K562 (cell line): ENCODE results near the gene INSM1.

Source experiments
- ATF2 ChIP-seq: sonication (generic); formaldehyde crosslinking; IDR thresholded peaks from 2 replicates; pipeline ENCODE4 v1.8.1; 2022; ENCODE audit warnings: missing genetic modification reagents
- CTCF ChIP-seq, 3 experiments: IDR thresholded peaks in 2 of 3; conservative IDR thresholded peaks in 1 of 3; 2 replicates each; pipeline ENCODE4 v1.5.1; 2011 to 2012; ENCODE audit warnings: low read length in 3 of 3, mild to moderate bottlenecking in 3 of 3, control low read depth in 2 of 3, improper control_type of control experiment in 1 of 3, inconsistent platforms in 1 of 3, low read depth in 1 of 3, mixed read lengths in 1 of 3, moderate library complexity in 1 of 3; ENCODE audit not compliant: insufficient read depth in 2 of 3
- E2F1 ChIP-seq: sonication (generic); formaldehyde crosslinking; IDR thresholded peaks from 2 replicates; pipeline ENCODE4 v1.8.1; 2023; ENCODE audit warnings: mild to moderate bottlenecking, missing genetic modification reagents, moderate library complexity
- ETV5 ChIP-seq: sonication (generic); formaldehyde crosslinking; IDR thresholded peaks from 2 replicates; pipeline ENCODE4 v1.4.0; 2020; ENCODE audit warnings: low read depth, mild to moderate bottlenecking, missing genetic modification reagents
- EZH2 ChIP-seq: IDR thresholded peaks from 2 replicates; pipeline ENCODE4 v1.6.1; 2012; ENCODE audit warnings: low read depth, mild to moderate bottlenecking, inconsistent platforms, low read length, borderline replicate concordance
- GATA2 ChIP-seq: sonication (generic); formaldehyde crosslinking; IDR thresholded peaks from 2 replicates; pipeline ENCODE4 v1.4.0; 2020; ENCODE audit warnings: mild to moderate bottlenecking, missing genetic modification reagents
- HES1 ChIP-seq: fragments of 450-650 bp; IDR thresholded peaks from 2 replicates; pipeline ENCODE4 v1.6.1; 2016; ENCODE audit warnings: low read depth, mild to moderate bottlenecking, moderate library complexity
- NBN ChIP-seq: fragments of 450-650 bp; IDR thresholded peaks from 2 replicates; pipeline ENCODE4 v1.6.1; 2016; ENCODE audit warnings: low read depth, mild to moderate bottlenecking
- POLR2A ChIP-seq: fragments of 450-650 bp; conservative IDR thresholded peaks from 2 replicates; pipeline ENCODE4 v1.6.1; 2016
- PRPF4 ChIP-seq: fragments of 200-400 bp; formaldehyde crosslinking; IDR thresholded peaks from one replicate; pipeline ENCODE4 v1.6.1; 2017; ENCODE audit warnings: low read length, low read depth, mild to moderate bottlenecking; ENCODE audit not compliant: insufficient read depth, poor library complexity, severe bottlenecking
- SMARCE1 ChIP-seq: fragments of 450-650 bp; IDR thresholded peaks from 2 replicates; pipeline ENCODE4 v1.7.1; 2016; ENCODE audit warnings: mild to moderate bottlenecking
- TF ChIP-seq, protein P1 (sequence below), 3 experiments: fragments of 200-800 bp in 1 of 3; fragments of 250-450 bp in 1 of 3; fragments of 450-650 bp in 1 of 3; sonication (Bioruptor Pico) in 1 of 3; sonication (Bioruptor generic) in 1 of 3; formaldehyde crosslinking in 1 of 3; IDR thresholded peaks; 2 replicates each; pipeline versions ENCODE4 v1.6.1 to v1.8.0; 2016 to 2022; ENCODE audit warnings: mild to moderate bottlenecking in 2 of 3, missing genetic modification characterization in 2 of 3, missing compliant biosample characterization in 1 of 3, moderate library complexity in 1 of 3
- TF ChIP-seq, protein P2 (sequence below): fragments of 450-650 bp; IDR thresholded peaks from 2 replicates; pipeline ENCODE4 v1.6.1; 2016; ENCODE audit warnings: missing biosample characterization, missing genetic modification characterization

DNA sequence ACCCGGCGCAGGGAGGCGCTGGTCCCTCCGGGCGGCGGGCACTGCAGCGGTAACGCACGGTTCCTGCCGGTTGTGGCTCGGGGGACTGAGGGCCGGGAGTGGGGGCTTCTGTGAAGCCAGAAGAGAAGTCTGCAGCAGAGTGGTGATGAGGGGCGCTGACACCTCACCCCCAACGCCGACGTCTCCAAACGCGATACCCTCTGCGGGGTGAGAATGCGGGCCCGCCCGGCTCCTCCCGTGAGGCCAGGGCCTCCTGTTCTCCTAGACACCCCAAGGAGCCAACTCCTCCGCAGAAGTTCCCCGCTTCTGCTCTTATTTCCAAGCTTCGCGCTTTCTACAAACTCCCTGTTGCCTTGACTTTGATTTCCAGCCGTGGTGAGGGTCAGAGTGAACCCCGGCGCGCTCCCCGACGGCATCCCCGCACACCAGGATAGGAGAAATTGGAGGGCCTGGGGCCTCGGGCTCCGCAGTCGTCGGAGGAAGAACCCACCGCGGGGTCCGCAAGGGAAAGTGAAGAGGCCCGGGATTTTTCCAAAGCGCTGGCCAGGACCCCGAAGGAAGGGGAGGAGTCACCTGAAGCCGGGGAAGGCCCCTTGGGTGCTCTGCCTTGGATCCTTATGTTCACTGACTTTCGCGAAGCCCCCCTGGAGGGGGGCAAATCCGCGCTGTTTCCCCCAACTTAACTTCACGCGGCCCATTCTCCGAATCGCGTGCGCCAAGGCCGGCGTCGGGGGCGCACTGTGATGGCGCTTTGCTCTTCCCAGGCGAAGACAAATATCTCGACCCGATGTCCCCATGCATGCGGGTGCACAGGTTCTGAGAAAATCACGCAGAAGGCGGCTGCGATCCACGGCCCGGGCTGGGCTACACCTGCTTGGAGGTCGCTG is 3.1 kb upstream of the INSM1 start:
- TF ChIP-seq GATA2 (no peak), CTCF (IDR thresholded peaks at IDR 0.05 in 2 of 3, conservative IDR thresholded peaks at IDR 0.05 in 1 of 3; ENCODE audit: insufficient read depth in 2 of 3, low read depth in 1 of 3, low read length in 3 of 3) (no peak), SMARCE1 (no peak), NBN (no peak), ETV5 (CRISPR knock-in tag) (no peak), ATF2 (CRISPR knock-in tag) (no peak), POLR2A (no peak), HES1 (no peak), EZH2 (no peak), E2F1 (no peak), PRPF4 (no peak)
- TF ChIP-seq, protein P1, sequence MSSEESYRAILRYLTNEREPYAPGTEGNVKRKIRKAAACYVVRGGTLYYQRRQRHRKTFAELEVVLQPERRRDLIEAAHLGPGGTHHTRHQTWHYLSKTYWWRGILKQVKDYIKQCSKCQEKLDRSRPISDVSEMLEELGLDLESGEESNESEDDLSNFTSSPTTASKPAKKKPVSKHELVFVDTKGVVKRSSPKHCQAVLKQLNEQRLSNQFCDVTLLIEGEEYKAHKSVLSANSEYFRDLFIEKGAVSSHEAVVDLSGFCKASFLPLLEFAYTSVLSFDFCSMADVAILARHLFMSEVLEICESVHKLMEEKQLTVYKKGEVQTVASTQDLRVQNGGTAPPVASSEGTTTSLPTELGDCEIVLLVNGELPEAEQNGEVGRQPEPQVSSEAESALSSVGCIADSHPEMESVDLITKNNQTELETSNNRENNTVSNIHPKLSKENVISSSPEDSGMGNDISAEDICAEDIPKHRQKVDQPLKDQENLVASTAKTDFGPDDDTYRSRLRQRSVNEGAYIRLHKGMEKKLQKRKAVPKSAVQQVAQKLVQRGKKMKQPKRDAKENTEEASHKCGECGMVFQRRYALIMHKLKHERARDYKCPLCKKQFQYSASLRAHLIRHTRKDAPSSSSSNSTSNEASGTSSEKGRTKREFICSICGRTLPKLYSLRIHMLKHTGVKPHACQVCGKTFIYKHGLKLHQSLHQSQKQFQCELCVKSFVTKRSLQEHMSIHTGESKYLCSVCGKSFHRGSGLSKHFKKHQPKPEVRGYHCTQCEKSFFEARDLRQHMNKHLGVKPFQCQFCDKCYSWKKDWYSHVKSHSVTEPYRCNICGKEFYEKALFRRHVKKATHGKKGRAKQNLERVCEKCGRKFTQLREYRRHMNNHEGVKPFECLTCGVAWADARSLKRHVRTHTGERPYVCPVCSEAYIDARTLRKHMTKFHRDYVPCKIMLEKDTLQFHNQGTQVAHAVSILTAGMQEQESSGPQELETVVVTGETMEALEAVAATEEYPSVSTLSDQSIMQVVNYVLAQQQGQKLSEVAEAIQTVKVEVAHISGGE (CRISPR knock-in tag; IDR thresholded peaks at IDR 0.05), result no peak
- TF ChIP-seq, protein P2, sequence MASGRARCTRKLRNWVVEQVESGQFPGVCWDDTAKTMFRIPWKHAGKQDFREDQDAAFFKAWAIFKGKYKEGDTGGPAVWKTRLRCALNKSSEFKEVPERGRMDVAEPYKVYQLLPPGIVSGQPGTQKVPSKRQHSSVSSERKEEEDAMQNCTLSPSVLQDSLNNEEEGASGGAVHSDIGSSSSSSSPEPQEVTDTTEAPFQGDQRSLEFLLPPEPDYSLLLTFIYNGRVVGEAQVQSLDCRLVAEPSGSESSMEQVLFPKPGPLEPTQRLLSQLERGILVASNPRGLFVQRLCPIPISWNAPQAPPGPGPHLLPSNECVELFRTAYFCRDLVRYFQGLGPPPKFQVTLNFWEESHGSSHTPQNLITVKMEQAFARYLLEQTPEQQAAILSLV (tag), result no peak
